Measurements from ENCODE around the gene ISCA1. TPM values are rescaled to one million over a fixed set of nuclear protein-coding genes. Genes with fewer than 3 reads are reported as not detected.

Gene ISCA1
- total and polyA plus RNA-seq, 2 donors (not counting 1 experiment from before 2014, with no cell fraction given): 19.2 to 44.8 TPM

DNA sequence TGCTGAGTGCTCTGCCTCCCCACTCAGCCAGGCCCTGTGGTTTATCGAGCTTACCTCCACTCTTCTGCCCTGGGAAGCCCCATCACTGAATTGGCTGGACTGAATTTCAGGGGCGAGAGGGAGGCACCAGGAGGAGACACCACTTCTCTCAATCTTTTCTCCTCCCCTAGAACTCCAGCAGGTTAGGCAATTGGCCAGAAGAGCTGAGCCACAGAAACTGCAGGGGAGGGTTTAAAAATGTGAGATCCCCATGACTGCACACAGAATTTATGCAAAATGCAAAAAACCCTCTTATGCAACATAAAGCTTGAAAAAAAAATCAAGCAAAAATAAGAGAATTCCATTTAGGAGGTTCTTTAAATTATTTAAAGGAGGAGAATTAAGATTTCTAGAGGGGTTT, 42.0 kb upstream of the ISCA1 start:
- no peak for TF ChIP-seq EZH2 (IDR thresholded peaks at IDR 0.05; ENCODE audit: low read length, missing control alignments)
- TF ChIP-seq, protein P1, sequence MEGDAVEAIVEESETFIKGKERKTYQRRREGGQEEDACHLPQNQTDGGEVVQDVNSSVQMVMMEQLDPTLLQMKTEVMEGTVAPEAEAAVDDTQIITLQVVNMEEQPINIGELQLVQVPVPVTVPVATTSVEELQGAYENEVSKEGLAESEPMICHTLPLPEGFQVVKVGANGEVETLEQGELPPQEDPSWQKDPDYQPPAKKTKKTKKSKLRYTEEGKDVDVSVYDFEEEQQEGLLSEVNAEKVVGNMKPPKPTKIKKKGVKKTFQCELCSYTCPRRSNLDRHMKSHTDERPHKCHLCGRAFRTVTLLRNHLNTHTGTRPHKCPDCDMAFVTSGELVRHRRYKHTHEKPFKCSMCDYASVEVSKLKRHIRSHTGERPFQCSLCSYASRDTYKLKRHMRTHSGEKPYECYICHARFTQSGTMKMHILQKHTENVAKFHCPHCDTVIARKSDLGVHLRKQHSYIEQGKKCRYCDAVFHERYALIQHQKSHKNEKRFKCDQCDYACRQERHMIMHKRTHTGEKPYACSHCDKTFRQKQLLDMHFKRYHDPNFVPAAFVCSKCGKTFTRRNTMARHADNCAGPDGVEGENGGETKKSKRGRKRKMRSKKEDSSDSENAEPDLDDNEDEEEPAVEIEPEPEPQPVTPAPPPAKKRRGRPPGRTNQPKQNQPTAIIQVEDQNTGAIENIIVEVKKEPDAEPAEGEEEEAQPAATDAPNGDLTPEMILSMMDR (conservative IDR thresholded peaks at IDR 0.05 in 1 of 2, IDR thresholded peaks at IDR 0.05 in 1 of 2; ENCODE audit: low read depth in 1 of 2, low read length in 2 of 2): no peak
- no peak overlapping the region for H2AFZ ChIP-seq (ENCODE audit: low read length)
- H3K9me3 ChIP-seq (ENCODE audit: control insufficient read depth, insufficient read depth, low read depth, low read length): no peaks in the 10 kb centered on the region
- peaks cover 22% of the 10 kb centered on the region for H3K4me1 ChIP-seq (ENCODE audit: control insufficient read depth, extremely low read depth, insufficient read depth, low read length)
- no peak overlapping the region for H3K9ac ChIP-seq (ENCODE audit: insufficient read depth, low read length)
- H3K27ac ChIP-seq (ENCODE audit: insufficient read depth, low read length): peak overlapping the region; percentile 25
- peak overlapping the region; percentile 19 for H3K4me2 ChIP-seq (ENCODE audit: extremely low read depth, insufficient read depth, low read length)
- no peaks in the 10 kb centered on the region for H3K27me3 ChIP-seq (ENCODE audit: control insufficient read depth, insufficient read depth, low read length)
- H3K4me3 ChIP-seq (replicated peaks in 1 of 4; ENCODE audit: control extremely low read depth in 1 of 4, insufficient read depth in 1 of 4, low read depth in 3 of 4, low read length in 4 of 4): no peak overlapping the region
- H4K20me1 ChIP-seq (ENCODE audit: control insufficient read depth, extremely low read depth, insufficient read depth, low read length): no peaks in the 10 kb centered on the region
- H3K36me3 ChIP-seq (ENCODE audit: control insufficient read depth, insufficient read depth, low read length): peaks cover 6% of the 10 kb centered on the region
- H3K79me2 ChIP-seq (ENCODE audit: control insufficient read depth, insufficient read depth, low read length): no peaks in the 10 kb centered on the region
- peak; percentile 64 to 65 for DNase-seq (ENCODE audit: low read depth in 2 of 2)

DNA sequence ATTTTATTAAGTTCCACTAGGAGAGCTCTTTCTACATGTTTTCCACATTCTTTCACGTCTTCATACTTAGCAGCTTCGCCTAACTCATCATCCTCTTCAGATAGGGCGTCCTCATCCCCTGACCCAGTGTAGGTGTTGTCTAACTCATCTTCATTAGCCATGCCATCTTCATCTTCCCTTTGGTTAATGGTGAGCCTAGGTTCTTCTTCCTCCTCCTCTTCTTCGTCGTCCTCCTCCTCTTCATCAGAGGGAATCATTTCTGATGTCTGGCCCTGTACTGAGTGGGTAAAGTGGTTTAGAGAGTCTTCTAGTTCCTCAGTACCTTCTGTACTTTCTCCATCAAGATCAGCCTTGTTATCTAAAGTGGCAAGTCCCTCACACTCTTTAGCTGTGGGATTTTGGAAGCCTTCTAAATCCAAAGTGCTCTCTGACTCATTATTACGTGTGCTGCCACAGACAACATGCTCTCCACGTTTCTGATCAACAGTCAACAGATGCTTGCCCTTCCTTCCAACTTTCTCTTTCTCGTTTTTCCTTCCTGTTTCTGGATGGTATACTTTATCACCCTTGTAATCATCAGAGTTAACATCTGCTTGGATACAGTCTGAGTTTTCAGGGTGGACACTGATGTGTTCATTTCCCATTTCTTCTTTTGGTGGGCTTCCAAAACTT, 40.8 kb upstream of the ISCA1 start:
- Histone ChIP-seq H3K9me3 (ENCODE audit: control insufficient read depth, insufficient read depth, low read depth, low read length) (no peaks in the 10 kb centered on the region), H3K27ac (ENCODE audit: insufficient read depth, low read length) (peak overlapping the region; percentile 55), H3K4me3 (replicated peaks in 1 of 4; ENCODE audit: control extremely low read depth in 1 of 4, insufficient read depth in 1 of 4, low read depth in 3 of 4, low read length in 4 of 4) (no peak overlapping the region), H3K4me1 (ENCODE audit: control insufficient read depth, extremely low read depth, insufficient read depth, low read length) (peaks cover 22% of the 10 kb centered on the region), H3K36me3 (ENCODE audit: control insufficient read depth, insufficient read depth, low read length) (peaks cover 8% of the 10 kb centered on the region), H4K20me1 (ENCODE audit: control insufficient read depth, extremely low read depth, insufficient read depth, low read length) (no peaks in the 10 kb centered on the region), H3K4me2 (ENCODE audit: extremely low read depth, insufficient read depth, low read length) (peak overlapping the region; percentile 17), H3K27me3 (ENCODE audit: control insufficient read depth, insufficient read depth, low read length) (no peaks in the 10 kb centered on the region), H3K79me2 (ENCODE audit: control insufficient read depth, insufficient read depth, low read length) (no peaks in the 10 kb centered on the region), H3K9ac (ENCODE audit: insufficient read depth, low read length) (no peak overlapping the region), H2AFZ (ENCODE audit: low read length) (no peak overlapping the region)
- peak; percentile 81 to 84 for DNase-seq (ENCODE audit: low read depth in 2 of 2)
- TF ChIP-seq, protein P1 (conservative IDR thresholded peaks at IDR 0.05 in 1 of 2, IDR thresholded peaks at IDR 0.05 in 1 of 2; ENCODE audit: low read depth in 1 of 2, low read length in 2 of 2): no peak
- no peak for TF ChIP-seq EZH2 (IDR thresholded peaks at IDR 0.05; ENCODE audit: low read length, missing control alignments)

DNA sequence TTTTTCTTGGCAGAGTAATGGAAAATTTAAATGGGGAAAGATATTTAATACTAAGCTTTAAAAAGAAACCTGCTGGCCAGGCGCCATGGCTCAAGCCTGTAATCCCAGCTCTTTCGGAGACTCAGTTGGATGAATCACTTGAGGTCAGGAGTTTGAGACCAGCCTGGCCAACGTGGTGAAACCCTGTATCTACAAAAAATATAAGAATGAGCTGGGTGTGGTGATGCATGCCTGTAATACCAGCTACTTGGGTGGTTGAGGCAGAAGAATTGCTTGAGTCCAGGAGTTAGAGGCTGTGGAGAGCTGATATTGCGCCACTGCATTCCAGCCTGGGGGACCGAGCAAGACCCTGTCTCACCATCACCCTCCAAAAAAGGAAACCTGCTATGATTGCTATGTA, 39.0 kb upstream of the ISCA1 start:
- no peak overlapping the region for H2AFZ ChIP-seq (ENCODE audit: low read length)
- no peaks in the 10 kb centered on the region for H4K20me1 ChIP-seq (ENCODE audit: control insufficient read depth, extremely low read depth, insufficient read depth, low read length)
- H3K9ac ChIP-seq (ENCODE audit: insufficient read depth, low read length): no peak overlapping the region
- H3K9me3 ChIP-seq (ENCODE audit: control insufficient read depth, insufficient read depth, low read depth, low read length): no peaks in the 10 kb centered on the region
- no peak overlapping the region for H3K4me3 ChIP-seq (replicated peaks in 1 of 4; ENCODE audit: control extremely low read depth in 1 of 4, insufficient read depth in 1 of 4, low read depth in 3 of 4, low read length in 4 of 4)
- DNase-seq (ENCODE audit: low read depth in 2 of 2): peak; percentile 85 to 90
- peak overlapping the region; percentile 36 for H3K4me2 ChIP-seq (ENCODE audit: extremely low read depth, insufficient read depth, low read length)
- no peak for TF ChIP-seq EZH2 (IDR thresholded peaks at IDR 0.05; ENCODE audit: low read length, missing control alignments)
- TF ChIP-seq, protein P1 (conservative IDR thresholded peaks at IDR 0.05 in 1 of 2, IDR thresholded peaks at IDR 0.05 in 1 of 2; ENCODE audit: low read depth in 1 of 2, low read length in 2 of 2): no peak
- no peaks in the 10 kb centered on the region for H3K79me2 ChIP-seq (ENCODE audit: control insufficient read depth, insufficient read depth, low read length)
- no peaks in the 10 kb centered on the region for H3K27me3 ChIP-seq (ENCODE audit: control insufficient read depth, insufficient read depth, low read length)
- H3K36me3 ChIP-seq (ENCODE audit: control insufficient read depth, insufficient read depth, low read length): peaks cover 8% of the 10 kb centered on the region
- H3K27ac ChIP-seq (ENCODE audit: insufficient read depth, low read length): peak overlapping the region; percentile 34
- H3K4me1 ChIP-seq (ENCODE audit: control insufficient read depth, extremely low read depth, insufficient read depth, low read length): peaks cover 22% of the 10 kb centered on the region

Data from fibroblast of lung (primary cell).